Activated T-helper 17 cell treated with anti-CD3 and anti-CD28 coated beads, Interleukin-2, amount 50 U/mL, for 72 hours (primary cell): ENCODE data around the gene NPAS3. TPM values are rescaled to one million over a fixed set of nuclear protein-coding genes. Genes with fewer than 3 reads are reported as not detected.

Source experiments
- ATAC-seq: fragments of 150-1000 bp; cut with Tn5 transposase; replicated peaks from 2 replicates; pipeline ENCODE4 v1.10.0; 2021; ENCODE audit warnings: mild to moderate bottlenecking, moderate library complexity
- H3K27ac Mint-ChIP-seq: one replicate; pipeline ENCODE4 v1.8.0; 2022; ENCODE audit warnings: mixed read lengths
- H3K27me3 Mint-ChIP-seq: one replicate; pipeline ENCODE4 v1.8.0; 2022; ENCODE audit warnings: mixed read lengths
- H3K36me3 Mint-ChIP-seq: one replicate; pipeline ENCODE4 v1.8.0; 2022; ENCODE audit warnings: low read depth, mild to moderate bottlenecking, mixed read lengths
- H3K4me1 Mint-ChIP-seq: one replicate; pipeline ENCODE4 v1.8.0; 2022; ENCODE audit warnings: mixed read lengths
- H3K4me3 Mint-ChIP-seq: one replicate; pipeline ENCODE4 v1.8.0; 2022; ENCODE audit warnings: mild to moderate bottlenecking, mixed read lengths
- H3K9me3 Mint-ChIP-seq: one replicate; pipeline ENCODE4 v1.8.0; 2022; ENCODE audit warnings: mixed read lengths
- total RNA-seq, 2 donors: library from RNA; stranded (reverse); gene quantifications; one replicate each; pipeline ENCODE4 v1.2.3, GENCODE V29; 2022

The NPAS3 gene
- total RNA-seq, 2 donors from 2014 or later: not detected

GRCh38 chr14:33280646-33281045 lies 342.0 kb downstream of the NPAS3 start:
- H3K36me3 Mint-ChIP-seq: no peaks in the 10 kb centered on the region
- H3K27me3 Mint-ChIP-seq: peaks cover 10% of the 10 kb centered on the region
- H3K4me3 Mint-ChIP-seq: no peak overlapping the region
- no peak overlapping the region for H3K27ac Mint-ChIP-seq
- peaks cover 4% of the 10 kb centered on the region for H3K9me3 Mint-ChIP-seq
- no peaks in the 10 kb centered on the region for H3K4me1 Mint-ChIP-seq
- peak; percentile 52 for ATAC-seq

GRCh38 chr14:33282331-33283230 lies 343.9 kb downstream of the NPAS3 start:
- peaks cover 2% of the 10 kb centered on the region for H3K9me3 Mint-ChIP-seq
- no peak overlapping the region for H3K4me3 Mint-ChIP-seq
- no peak overlapping the region for H3K27ac Mint-ChIP-seq
- no peaks in the 10 kb centered on the region for H3K4me1 Mint-ChIP-seq
- H3K27me3 Mint-ChIP-seq: peaks cover 6% of the 10 kb centered on the region
- peak; percentile 42 for ATAC-seq
- no peaks in the 10 kb centered on the region for H3K36me3 Mint-ChIP-seq

GRCh38 chr14:33285902-33286700 lies 347.4 kb downstream of the NPAS3 start:
- Mint-ChIP-seq H3K4me3 (no peak overlapping the region), H3K27me3 (no peaks in the 10 kb centered on the region), H3K4me1 (no peaks in the 10 kb centered on the region), H3K27ac (no peak overlapping the region), H3K36me3 (no peaks in the 10 kb centered on the region), H3K9me3 (no peaks in the 10 kb centered on the region)
- no peak for ATAC-seq

- no peak for ATAC-seq
These were observed 348.5 kb downstream of the NPAS3 start for GRCh38 chr14:33287189-33287588.

DNA sequence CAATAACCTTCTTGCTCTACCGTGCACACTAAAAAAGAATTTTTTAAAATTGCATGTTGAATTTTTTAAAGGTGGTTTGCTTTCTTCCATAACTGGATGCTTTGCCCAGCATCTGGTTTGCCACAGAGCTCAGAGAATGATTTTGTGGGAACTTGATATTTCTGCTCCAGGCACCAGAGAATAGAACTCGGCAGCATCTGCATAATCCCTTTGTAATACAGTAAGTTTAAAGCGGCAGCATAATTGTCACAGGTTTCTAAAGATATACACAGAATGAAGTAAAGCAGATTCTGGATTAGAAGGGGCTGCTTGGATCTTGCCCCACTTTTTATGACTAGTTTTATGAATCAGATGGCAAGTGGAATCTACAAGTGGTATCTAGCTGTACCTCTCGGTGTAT lies 352.0 kb downstream of the NPAS3 start:
- Mint-ChIP-seq H3K4me3 (no peak overlapping the region), H3K27ac (no peak overlapping the region), H3K36me3 (no peaks in the 10 kb centered on the region), H3K4me1 (no peaks in the 10 kb centered on the region), H3K27me3 (no peaks in the 10 kb centered on the region), H3K9me3 (peaks cover 5% of the 10 kb centered on the region)
- no peak for ATAC-seq

More at GRCh38 chr14:33287189-33287588, 348.5 kb downstream of the NPAS3 start:
- Mint-ChIP-seq H3K9me3 (no peaks in the 10 kb centered on the region), H3K4me1 (no peaks in the 10 kb centered on the region), H3K27ac (no peak overlapping the region), H3K27me3 (no peaks in the 10 kb centered on the region), H3K4me3 (no peak overlapping the region), H3K36me3 (no peaks in the 10 kb centered on the region)

DNA sequence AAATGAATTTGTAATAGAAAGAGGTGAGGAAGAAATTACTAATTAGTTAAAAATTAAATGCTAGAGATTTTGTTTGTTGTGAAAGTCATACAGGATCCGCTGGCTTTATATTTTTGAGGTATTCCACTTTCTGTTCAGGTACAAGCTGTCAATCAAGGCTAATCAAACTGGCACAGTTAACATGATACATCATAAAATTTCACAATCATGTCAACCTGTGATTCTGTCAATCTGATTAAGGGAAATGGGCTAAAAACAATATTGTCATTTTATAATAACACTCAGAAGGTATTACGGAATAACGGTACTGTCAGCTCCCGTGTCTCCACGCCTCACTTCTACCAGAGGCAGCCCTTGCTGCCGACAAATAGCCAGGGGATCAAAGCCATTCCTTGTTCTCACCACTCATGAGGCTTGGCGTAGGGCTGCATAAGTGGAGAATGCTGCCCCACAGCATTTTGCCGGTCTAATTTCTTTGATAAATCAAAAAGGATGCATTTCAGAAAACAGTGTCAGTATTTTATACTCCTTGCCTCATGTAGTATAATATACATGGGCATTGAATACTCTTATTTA lies 352.9 kb downstream of the NPAS3 start:
- no peaks in the 10 kb centered on the region for H3K27me3 Mint-ChIP-seq
- peaks cover 5% of the 10 kb centered on the region for H3K9me3 Mint-ChIP-seq
- H3K36me3 Mint-ChIP-seq: no peaks in the 10 kb centered on the region
- no peaks in the 10 kb centered on the region for H3K4me1 Mint-ChIP-seq
- no peak for ATAC-seq
- no peak overlapping the region for H3K4me3 Mint-ChIP-seq
- no peak overlapping the region for H3K27ac Mint-ChIP-seq

DNA sequence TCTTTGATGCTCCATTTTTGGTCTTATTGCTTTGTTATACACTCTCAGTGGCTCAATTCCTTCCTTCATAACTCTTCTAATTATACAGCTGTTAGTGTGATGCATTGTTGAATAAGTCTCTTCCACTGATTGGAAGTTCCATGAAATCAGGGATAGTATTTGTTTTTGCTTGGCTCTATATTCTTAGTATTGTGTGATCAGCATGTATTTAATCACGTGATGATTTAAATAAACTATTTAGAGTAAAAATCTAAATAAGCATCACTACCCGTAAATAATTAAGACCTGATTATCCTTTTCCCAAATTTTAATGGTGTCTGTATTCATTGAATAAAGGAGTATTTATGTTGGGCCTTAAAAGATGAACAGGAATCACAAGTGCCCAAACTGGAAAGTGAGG lies 355.7 kb downstream of the NPAS3 start:
- Mint-ChIP-seq H3K9me3 (peaks cover 5% of the 10 kb centered on the region), H3K4me3 (no peak overlapping the region), H3K36me3 (no peaks in the 10 kb centered on the region), H3K27me3 (no peaks in the 10 kb centered on the region), H3K27ac (no peak overlapping the region), H3K4me1 (no peaks in the 10 kb centered on the region)
- no peak for ATAC-seq

GRCh38 chr14:33297565-33297964 lies 358.9 kb downstream of the NPAS3 start:
- Mint-ChIP-seq H3K36me3 (no peaks in the 10 kb centered on the region), H3K9me3 (peaks cover 5% of the 10 kb centered on the region), H3K4me1 (no peaks in the 10 kb centered on the region), H3K4me3 (no peak overlapping the region), H3K27me3 (no peaks in the 10 kb centered on the region), H3K27ac (no peak overlapping the region)
- ATAC-seq: no peak

GRCh38 chr14:33307691-33308251 lies 369.1 kb downstream of the NPAS3 start:
- Mint-ChIP-seq H3K27me3 (no peaks in the 10 kb centered on the region), H3K27ac (no peak overlapping the region), H3K9me3 (no peaks in the 10 kb centered on the region), H3K36me3 (no peaks in the 10 kb centered on the region), H3K4me3 (no peak overlapping the region), H3K4me1 (no peaks in the 10 kb centered on the region)
- no peak for ATAC-seq

DNA sequence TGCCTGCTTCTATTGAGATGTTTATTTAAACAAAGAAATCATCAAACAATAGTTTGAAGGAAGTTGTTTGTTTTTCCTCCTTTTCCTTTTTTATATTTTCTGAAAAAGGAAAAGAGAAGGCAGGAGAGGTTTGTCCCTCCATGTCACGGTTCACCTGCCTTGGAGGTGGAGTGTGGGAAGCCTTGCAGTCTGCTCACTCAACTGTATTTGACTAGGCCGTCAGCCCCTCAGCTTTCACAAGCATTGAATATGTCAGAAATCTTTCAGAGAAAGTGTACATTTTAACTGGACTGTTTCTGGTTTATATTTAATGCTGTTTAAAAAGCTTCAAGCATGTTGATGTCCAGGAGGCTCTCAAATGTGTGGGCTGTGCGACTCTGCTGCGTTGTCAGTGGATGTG lies 370.4 kb downstream of the NPAS3 start:
- Mint-ChIP-seq H3K9me3 (no peaks in the 10 kb centered on the region), H3K4me1 (no peaks in the 10 kb centered on the region), H3K27me3 (no peaks in the 10 kb centered on the region), H3K27ac (no peak overlapping the region), H3K36me3 (no peaks in the 10 kb centered on the region), H3K4me3 (no peak overlapping the region)
- no peak for ATAC-seq

DNA sequence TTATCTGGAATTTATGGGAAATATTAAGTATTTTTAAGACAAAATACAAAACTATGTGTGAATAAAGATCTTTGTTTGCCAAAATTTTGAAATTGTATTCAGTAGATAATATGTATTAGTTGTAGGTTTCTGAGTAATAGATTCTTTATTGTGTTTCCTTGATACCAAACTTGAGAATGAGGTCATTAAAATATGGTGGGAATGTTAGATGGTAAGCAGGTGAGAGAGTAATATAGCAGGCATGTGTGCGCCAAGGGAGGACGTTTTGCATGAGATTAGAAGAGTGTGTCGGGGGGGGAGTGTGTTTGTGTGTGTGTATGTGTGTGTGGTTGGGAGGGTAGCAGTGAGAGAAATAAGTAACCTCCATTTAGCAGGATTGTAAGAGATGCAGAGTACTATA lies 376.5 kb downstream of the NPAS3 start:
- H3K4me1 Mint-ChIP-seq: no peaks in the 10 kb centered on the region

GRCh38 chr14:33315721-33316120 lies 377.0 kb downstream of the NPAS3 start:
- H3K4me1 Mint-ChIP-seq: no peaks in the 10 kb centered on the region
- no peaks in the 10 kb centered on the region for H3K36me3 Mint-ChIP-seq
- no peaks in the 10 kb centered on the region for H3K9me3 Mint-ChIP-seq
- no peaks in the 10 kb centered on the region for H3K27me3 Mint-ChIP-seq
- H3K4me3 Mint-ChIP-seq: no peak overlapping the region
- no peak for ATAC-seq
- H3K27ac Mint-ChIP-seq: no peak overlapping the region

More for the DNA sequence above, 376.5 kb downstream of the NPAS3 start:
- no peak for ATAC-seq
- H3K9me3 Mint-ChIP-seq: no peaks in the 10 kb centered on the region
- H3K36me3 Mint-ChIP-seq: no peaks in the 10 kb centered on the region
- no peak overlapping the region for H3K4me3 Mint-ChIP-seq
- H3K27ac Mint-ChIP-seq: no peak overlapping the region
- no peaks in the 10 kb centered on the region for H3K27me3 Mint-ChIP-seq

DNA sequence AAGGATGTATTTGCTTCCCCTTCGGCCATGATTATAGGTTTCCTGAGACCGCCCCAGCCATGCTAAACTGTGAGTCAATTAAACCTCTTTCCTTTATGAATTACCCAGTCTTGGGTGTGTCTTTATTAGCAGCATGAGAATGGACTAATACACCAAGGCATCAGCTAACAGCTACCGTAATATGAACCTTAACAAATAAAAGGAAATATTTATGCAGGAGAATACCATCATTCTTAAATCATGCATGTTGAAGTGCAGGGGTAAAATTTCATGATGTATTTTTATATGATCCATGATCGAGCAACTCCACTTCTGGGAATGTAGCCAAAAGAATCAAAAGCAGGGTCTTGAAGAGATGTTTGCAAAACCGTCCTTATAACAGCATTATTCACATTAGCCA lies 379.0 kb downstream of the NPAS3 start:
- Mint-ChIP-seq H3K4me1 (no peaks in the 10 kb centered on the region), H3K9me3 (no peaks in the 10 kb centered on the region), H3K27ac (no peak overlapping the region), H3K27me3 (no peaks in the 10 kb centered on the region), H3K36me3 (no peaks in the 10 kb centered on the region), H3K4me3 (no peak overlapping the region)
- no peak for ATAC-seq

DNA sequence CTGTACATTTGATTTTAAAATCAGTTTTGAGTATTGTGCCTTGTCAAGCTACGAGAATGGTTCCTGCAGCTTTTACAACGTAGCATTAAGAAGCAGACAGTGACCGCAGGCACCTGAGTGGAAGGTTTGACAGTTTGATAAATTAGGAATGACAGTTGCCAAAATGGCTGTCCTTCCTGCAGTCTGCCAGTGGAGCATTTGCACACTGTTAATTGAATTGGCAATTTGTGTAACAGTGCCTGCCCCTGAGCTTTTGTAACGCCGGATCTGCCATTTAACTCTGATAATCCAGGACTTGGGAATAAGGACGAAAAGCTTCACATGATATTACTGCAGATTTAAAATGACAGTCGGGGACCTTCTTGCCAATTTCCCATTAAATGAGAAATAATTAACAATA lies 385.3 kb downstream of the NPAS3 start:
- Mint-ChIP-seq H3K27ac (no peak overlapping the region), H3K36me3 (no peaks in the 10 kb centered on the region), H3K4me1 (no peaks in the 10 kb centered on the region), H3K9me3 (no peaks in the 10 kb centered on the region), H3K27me3 (no peaks in the 10 kb centered on the region), H3K4me3 (no peak overlapping the region)
- no peak for ATAC-seq
